Measurements from ENCODE around the gene RAD51D. TPM values are rescaled to one million over a fixed set of nuclear protein-coding genes. Genes with fewer than 3 reads are reported as not detected.

RAD51D gene
- polyA plus RNA-seq, 1 donor (not counting 4 experiments of a cell fraction or from before 2014, with no cell fraction given): 4.9 TPM

- Histone ChIP-seq H4K20me1 (ENCODE audit: control insufficient read depth, extremely low read depth, insufficient read depth, low read length) (no peaks in the 10 kb centered on the region), H3K4me1 (ENCODE audit: control insufficient read depth, extremely low read depth, insufficient read depth, low read length) (no peaks in the 10 kb centered on the region), H2AFZ (ENCODE audit: control insufficient read depth, low read length) (no peak overlapping the region), H3K4me3 (ENCODE audit: control insufficient read depth in 2 of 3, extremely low read depth in 1 of 3, insufficient read depth in 2 of 3, low read depth in 1 of 3, low read length in 3 of 3) (no peak overlapping the region), H3K9me1 (ENCODE audit: control insufficient read depth, extremely low read depth, insufficient read depth, low read length) (peaks cover 2% of the 10 kb centered on the region), H3K4me2 (ENCODE audit: control insufficient read depth, extremely low read depth, insufficient read depth, low read depth, low read length) (no peak overlapping the region), H3K27ac (ENCODE audit: control insufficient read depth, insufficient read depth, low read length) (no peak overlapping the region), H3K79me2 (ENCODE audit: control insufficient read depth, insufficient read depth, low read length) (peaks cover 3% of the 10 kb centered on the region), H3K9ac (ENCODE audit: control insufficient read depth, extremely low read depth, insufficient read depth, low read length) (no peak overlapping the region), H3K9me3 (ENCODE audit: control insufficient read depth, low read depth, low read length) (no peaks in the 10 kb centered on the region), H3K36me3 (ENCODE audit: control insufficient read depth in 2 of 2, extremely low read depth in 1 of 2, insufficient read depth in 2 of 2, low read length in 2 of 2) (peaks cover 29 to 57% of the 10 kb centered on the region in 2 experiments), H3K27me3 (ENCODE audit: control insufficient read depth, extremely low read depth, insufficient read depth, low read length) (no peaks in the 10 kb centered on the region)
- dilution Hi-C loops (cut with MboI; ENCODE audit: extremely low pct_ligation_motif_present, low sequenced_read_pairs): no loop called here
- FAIRE-seq (no peak), DNase-seq (ENCODE audit: low read depth, low spot score) (no peak)
- TF ChIP-seq CTCF (optimal IDR thresholded peaks at IDR 0.05 in 1 of 3, IDR thresholded peaks at IDR 0.05 in 1 of 3, conservative IDR thresholded peaks at IDR 0.05 in 1 of 3; ENCODE audit: extremely low read depth in 1 of 3, insufficient read depth in 2 of 3, low read length in 3 of 3) (no peak), EZH2 (IDR thresholded peaks at IDR 0.05; ENCODE audit: low read length) (no peak)
These were observed 13.3 kb upstream of the RAD51D start for GRCh38 chr17:35132816-35133550.

GRCh38 chr17:35132099-35132498 is 12.4 kb upstream of the RAD51D start:
- Histone ChIP-seq H3K27me3 (ENCODE audit: control insufficient read depth, extremely low read depth, insufficient read depth, low read length) (no peaks in the 10 kb centered on the region), H3K9ac (ENCODE audit: control insufficient read depth, extremely low read depth, insufficient read depth, low read length) (no peak overlapping the region), H3K79me2 (ENCODE audit: control insufficient read depth, insufficient read depth, low read length) (no peaks in the 10 kb centered on the region), H3K9me1 (ENCODE audit: control insufficient read depth, extremely low read depth, insufficient read depth, low read length) (peaks cover 2% of the 10 kb centered on the region), H3K4me1 (ENCODE audit: control insufficient read depth, extremely low read depth, insufficient read depth, low read length) (no peaks in the 10 kb centered on the region), H4K20me1 (ENCODE audit: control insufficient read depth, extremely low read depth, insufficient read depth, low read length) (no peaks in the 10 kb centered on the region), H3K4me3 (ENCODE audit: control insufficient read depth in 2 of 3, extremely low read depth in 1 of 3, insufficient read depth in 2 of 3, low read depth in 1 of 3, low read length in 3 of 3) (no peak overlapping the region), H3K4me2 (ENCODE audit: control insufficient read depth, extremely low read depth, insufficient read depth, low read depth, low read length) (no peak overlapping the region), H3K36me3 (ENCODE audit: control insufficient read depth in 2 of 2, extremely low read depth in 1 of 2, insufficient read depth in 2 of 2, low read length in 2 of 2) (peaks cover 21 to 50% of the 10 kb centered on the region in 2 experiments), H2AFZ (ENCODE audit: control insufficient read depth, low read length) (no peak overlapping the region), H3K9me3 (ENCODE audit: control insufficient read depth, low read depth, low read length) (no peaks in the 10 kb centered on the region), H3K27ac (ENCODE audit: control insufficient read depth, insufficient read depth, low read length) (no peak overlapping the region)
- TF ChIP-seq CTCF (optimal IDR thresholded peaks at IDR 0.05 in 1 of 3, IDR thresholded peaks at IDR 0.05 in 1 of 3, conservative IDR thresholded peaks at IDR 0.05 in 1 of 3; ENCODE audit: extremely low read depth in 1 of 3, insufficient read depth in 2 of 3, low read length in 3 of 3): no peak
- no peak for TF ChIP-seq EZH2 (IDR thresholded peaks at IDR 0.05; ENCODE audit: low read length)
- FAIRE-seq (no peak), DNase-seq (ENCODE audit: low read depth, low spot score) (no peak)
- dilution Hi-C loops (cut with MboI; ENCODE audit: extremely low pct_ligation_motif_present, low sequenced_read_pairs): no loop called here

Measured in keratinocyte (primary cell).